Hepatocyte (in vitro differentiated cells): Measurements from ENCODE around the gene SLC25A2. TPM values are rescaled to one million over a fixed set of nuclear protein-coding genes. Genes with fewer than 3 reads are reported as not detected.
"Not testable (repeated sequence)": the region's sequence is repeated elsewhere in the genome, so short reads cannot be mapped to it uniquely, and the experiment has no call there.

Experiments used
- DNase-seq: peaks from one replicate; pipeline ENCODE4 v3.0.0-alpha.2; 2016; ENCODE audit warnings: low spot score
- H2AFZ ChIP-seq: fragments of 200-600 bp; sonication (generic); 2 replicates; pipeline ENCODE4 v1.6.0; 2016; ENCODE audit warnings: antibody characterized with exemption, mild to moderate bottlenecking
- H3K27ac ChIP-seq: fragments of 200-600 bp; sonication (generic); 2 replicates; pipeline ENCODE4 v1.5.1; 2016; ENCODE audit warnings: mild to moderate bottlenecking
- H3K27me3 ChIP-seq: fragments of 200-600 bp; sonication (generic); 2 replicates; pipeline ENCODE4 v1.6.1; 2016
- H3K36me3 ChIP-seq: fragments of 200-600 bp; sonication (generic); replicated peaks from 2 replicates; pipeline ENCODE4 v1.5.1; 2016; ENCODE audit warnings: low read depth; ENCODE audit not compliant: insufficient read depth
- H3K4me1 ChIP-seq: fragments of 200-600 bp; sonication (generic); 2 replicates; pipeline ENCODE4 v1.5.1; 2016; ENCODE audit warnings: mild to moderate bottlenecking, moderate library complexity; ENCODE audit not compliant: insufficient read depth
- H3K4me2 ChIP-seq: fragments of 200-600 bp; sonication (generic); 2 replicates; pipeline ENCODE4 v1.6.0; 2016
- H3K4me3 ChIP-seq: fragments of 200-600 bp; sonication (generic); 2 replicates; pipeline ENCODE4 v1.5.1; 2016; ENCODE audit warnings: mild to moderate bottlenecking
- H3K79me2 ChIP-seq: fragments of 200-600 bp; sonication (generic); 2 replicates; pipeline ENCODE4 v1.6.0; 2017; ENCODE audit warnings: mild to moderate bottlenecking
- H3K9me2 ChIP-seq: fragments of 200-600 bp; sonication (generic); replicated peaks from 2 replicates; pipeline ENCODE4 v1.6.0; 2017; ENCODE audit warnings: mild to moderate bottlenecking; ENCODE audit not compliant: insufficient read depth
- H3K9me3 ChIP-seq: fragments of 200-600 bp; sonication (generic); 2 replicates; pipeline ENCODE4 v1.5.1; 2016; ENCODE audit warnings: low read depth, mild to moderate bottlenecking
- H4K20me1 ChIP-seq: fragments of 200-600 bp; sonication (generic); 2 replicates; pipeline ENCODE4 v1.6.0; 2016; ENCODE audit warnings: mild to moderate bottlenecking; ENCODE audit not compliant: insufficient read depth, poor library complexity, severe bottlenecking
- CTCF ChIP-seq: fragments of 200-600 bp; sonication (generic); IDR thresholded peaks from 2 replicates; pipeline ENCODE4 v1.5.1; 2016; ENCODE audit warnings: antibody characterized with exemption, mild to moderate bottlenecking; ENCODE audit not compliant: poor library complexity
- EZH2 ChIP-seq: fragments of 200-600 bp; sonication (generic); IDR thresholded peaks from 2 replicates; pipeline ENCODE4 v1.6.1; 2016; ENCODE audit warnings: antibody characterized with exemption, mild to moderate bottlenecking, borderline replicate concordance
- EZH2phosphoT487 ChIP-seq: fragments of 200-600 bp; sonication (generic); IDR thresholded peaks from one replicate; pipeline ENCODE4 v1.6.1; 2018; ENCODE audit warnings: antibody characterized with exemption, mild to moderate bottlenecking, low read depth, moderate library complexity; ENCODE audit not compliant: unreplicated experiment, severe bottlenecking
- WGBS: methylation state at CpG from one replicate; pipeline ENCODE4 v1.1.6; 2016; ENCODE audit warnings: low lambda C conversion rate; ENCODE audit errors: missing lambda C conversion rate; 5-methylcytosine and 5-hydroxymethylcytosine counted together
- polyA plus RNA-seq: library from polyadenylated mRNA; unstranded; fragments of >200 nt; fragmentation: Nextera tagmentation; extraction: Ambion mirVana; gene quantifications from 2 replicates; pipeline ENCODE4 v1.2.1, GENCODE V29; 2016
- total RNA-seq: library from RNA; depleted of rRNA; stranded (reverse); fragments of >200 nt; gene quantifications from 2 replicates; pipeline ENCODE4 v1.2.3, GENCODE V29; 2014

The SLC25A2 gene
- total and polyA plus RNA-seq, 2 experiments from 2014 or later = 0.50 TPM; not detected in 1

- Histone ChIP-seq H3K79me2 (no peaks in the 10 kb centered on the region), H4K20me1 (no peaks in the 10 kb centered on the region), H3K27ac (no peak overlapping the region), H3K9me3 (no peaks in the 10 kb centered on the region), H3K4me1 (no peaks in the 10 kb centered on the region), H3K4me2 (no peak overlapping the region), H3K27me3 (no peaks in the 10 kb centered on the region), H3K36me3 (no peaks in the 10 kb centered on the region), H2AFZ (no peak overlapping the region), H3K4me3 (no peak overlapping the region), H3K9me2 (no peaks in the 10 kb centered on the region)
- no peak for TF ChIP-seq EZH2
- TF ChIP-seq CTCF = no peak
- no peak for TF ChIP-seq EZH2phosphoT487
- 54% methylated on average over 1 of the region's 1 CpG for WGBS
- no peak for DNase-seq
Observed at GRCh38 chr5:141342773-141343172, 38.9 kb upstream of the SLC25A2 start.

- not testable (repeated sequence) for H2AFZ ChIP-seq, H3K79me2 ChIP-seq, H3K4me3 ChIP-seq, H3K36me3 ChIP-seq, H3K4me2 ChIP-seq, H3K9me2 ChIP-seq, H3K27ac ChIP-seq, DNase-seq, H3K9me3 ChIP-seq, H4K20me1 ChIP-seq, H3K27me3 ChIP-seq, H3K4me1 ChIP-seq
- 95% methylated on average over 29 of the region's 45 CpGs for WGBS
Observed at GRCh38 chr5:141340781-141341354, 37.0 kb upstream of the SLC25A2 start.

GRCh38 chr5:141338538-141339306 lies 34.9 kb upstream of the SLC25A2 start, which contains the start of gene PCDHGA2:
PCDHGA2 (plus strand) TSS chr5:141338760.
- no peak within 1 kb of the TSS for H3K4me3 ChIP-seq
- H3K9me3 ChIP-seq = peaks cover 3% of the 10 kb centered on the region
- H3K27me3 ChIP-seq = no peaks in the 10 kb centered on the region

GRCh38 chr5:141332571-141332970 lies 28.7 kb upstream of the SLC25A2 start:
- not testable (repeated sequence) for H3K79me2 ChIP-seq, H3K27me3 ChIP-seq, H3K4me1 ChIP-seq, H3K4me3 ChIP-seq, H3K9me2 ChIP-seq, DNase-seq, H3K4me2 ChIP-seq, H3K9me3 ChIP-seq, H4K20me1 ChIP-seq, H2AFZ ChIP-seq, H3K36me3 ChIP-seq, H3K27ac ChIP-seq
- 98% methylated on average over 38 of the region's 39 CpGs for WGBS

More at GRCh38 chr5:141338538-141339306, 34.9 kb upstream of the SLC25A2 start, which contains the start of gene PCDHGA2:
- TF ChIP-seq EZH2 (no peak), CTCF (no peak), EZH2phosphoT487 (no peak)
- WGBS = 84% methylated on average over 27 of the region's 27 CpGs
- H3K9me2 ChIP-seq = no peaks in the 10 kb centered on the region
- H3K27ac ChIP-seq = no peak within 1 kb of the TSS
- no peak within 1 kb of the TSS for H2AFZ ChIP-seq
- no peak for DNase-seq
- H3K4me1 ChIP-seq = no peaks in the 10 kb centered on the region
- H3K79me2 ChIP-seq = no peaks in the 10 kb centered on the region
- no peak within 1 kb of the TSS for H3K4me2 ChIP-seq
- H3K36me3 ChIP-seq = no peaks in the 10 kb centered on the region
- no peaks in the 10 kb centered on the region for H4K20me1 ChIP-seq
